H9 (cell line): ENCODE measurements around the gene OR8D2. TPM values are rescaled to one million over a fixed set of nuclear protein-coding genes. Genes with fewer than 3 reads are reported as not detected.

Source experiments
- DNase-seq: peaks from one replicate; pipeline ENCODE4 v3.0.0-alpha.2; 2017
- H2AFZ ChIP-seq: one replicate; pipeline ENCODE4 v1.6.1; 2013; ENCODE audit warnings: mild to moderate bottlenecking, low read length, control low read depth, moderate library complexity
- H2AK5ac ChIP-seq: 2 replicates; pipeline ENCODE4 v1.6.1; 2013; ENCODE audit warnings: low read length, control low read depth, mixed read lengths; ENCODE audit not compliant: insufficient read length
- H2BK120ac ChIP-seq: one replicate; pipeline ENCODE4 v1.6.1; 2013; ENCODE audit warnings: low read depth, mild to moderate bottlenecking, low read length, control low read depth, inconsistent platforms; ENCODE audit not compliant: poor library complexity, severe bottlenecking
- H2BK12ac ChIP-seq: 2 replicates; pipeline ENCODE4 v1.6.1; 2013; ENCODE audit warnings: low read length, control low read depth, mixed read lengths, low read depth; ENCODE audit not compliant: insufficient read length
- H2BK15ac ChIP-seq: 2 replicates; pipeline ENCODE4 v1.6.1; 2013; ENCODE audit warnings: low read depth, low read length, control low read depth
- H2BK20ac ChIP-seq: one replicate; pipeline ENCODE4 v1.6.1; 2013; ENCODE audit warnings: low read depth, mild to moderate bottlenecking, low read length, control low read depth, inconsistent platforms; ENCODE audit not compliant: poor library complexity, severe bottlenecking
- H2BK5ac ChIP-seq: 2 replicates; pipeline ENCODE4 v1.6.1; 2013; ENCODE audit warnings: low read length, control low read depth, mixed read lengths; ENCODE audit not compliant: insufficient read length
- H3K14ac ChIP-seq: 2 replicates; pipeline ENCODE4 v1.6.1; 2013; ENCODE audit warnings: low read length, control low read depth; ENCODE audit not compliant: insufficient read depth
- H3K18ac ChIP-seq: 2 replicates; pipeline ENCODE4 v1.6.1; 2013; ENCODE audit warnings: low read depth, mild to moderate bottlenecking, mixed read lengths, low read length, control low read depth; ENCODE audit not compliant: insufficient read length
- H3K23ac ChIP-seq: 2 replicates; pipeline ENCODE4 v1.6.1; 2013; ENCODE audit warnings: low read length, control low read depth, mixed read lengths, low read depth; ENCODE audit not compliant: insufficient read length
- H3K23me2 ChIP-seq: 2 replicates; pipeline ENCODE4 v1.6.1; 2013; ENCODE audit warnings: low read depth, mild to moderate bottlenecking, mixed read lengths, low read length, control low read depth; ENCODE audit not compliant: insufficient read length, poor library complexity, severe bottlenecking
- H3K27ac ChIP-seq: 2 replicates; pipeline ENCODE4 v1.5.1; 2013; ENCODE audit warnings: low read length, control low read depth, mixed read lengths, low read depth; ENCODE audit not compliant: insufficient read length
- H3K27me3 ChIP-seq: 2 replicates; pipeline ENCODE4 v1.6.1; 2013; ENCODE audit warnings: low read length, control low read depth, inconsistent platforms; ENCODE audit not compliant: insufficient read depth
- H3K4ac ChIP-seq: 2 replicates; pipeline ENCODE4 v1.6.1; 2013; ENCODE audit warnings: low read depth, mild to moderate bottlenecking, control low read depth, inconsistent platforms, low read length, moderate library complexity
- H3K4me1 ChIP-seq: 2 replicates; pipeline ENCODE4 v1.6.1; 2013; ENCODE audit warnings: low read length, control low read depth, inconsistent platforms; ENCODE audit not compliant: insufficient read depth
- H3K4me2 ChIP-seq: 2 replicates; pipeline ENCODE4 v1.6.1; 2013; ENCODE audit warnings: low read length, control low read depth, mixed read lengths; ENCODE audit not compliant: insufficient read length, insufficient read depth
- H3K56ac ChIP-seq: 2 replicates; pipeline ENCODE4 v1.6.1; 2013; ENCODE audit warnings: low read depth, mild to moderate bottlenecking, mixed read lengths, low read length, control low read depth; ENCODE audit not compliant: insufficient read length
- H3K79me1 ChIP-seq: 2 replicates; pipeline ENCODE4 v1.6.1; 2013; ENCODE audit warnings: low read depth, mild to moderate bottlenecking, moderate library complexity, low read length, control low read depth, inconsistent platforms; ENCODE audit not compliant: insufficient read depth, poor library complexity, severe bottlenecking
- H3K79me2 ChIP-seq: 2 replicates; pipeline ENCODE4 v1.6.1; 2013; ENCODE audit warnings: low read length, control low read depth, inconsistent platforms; ENCODE audit not compliant: insufficient read depth
- H3K9ac ChIP-seq: 2 replicates; pipeline ENCODE4 v1.6.1; 2013; ENCODE audit warnings: low read length, control low read depth, mixed read lengths; ENCODE audit not compliant: insufficient read length; ENCODE audit errors: extremely low read depth
- H3K9me3 ChIP-seq: one replicate; pipeline ENCODE4 v1.6.1; 2013; ENCODE audit warnings: low read depth, low read length, inconsistent platforms; ENCODE audit not compliant: control insufficient read depth
- H3T11ph ChIP-seq: one replicate; pipeline ENCODE4 v1.6.1; 2013; ENCODE audit warnings: mild to moderate bottlenecking, low read length, control low read depth, inconsistent platforms
- H4K20me1 ChIP-seq: one replicate; pipeline ENCODE4 v1.6.1; 2013; ENCODE audit not compliant: control insufficient read depth, insufficient read length, insufficient read depth
- H4K5ac ChIP-seq: 2 replicates; pipeline ENCODE4 v1.6.1; 2013; ENCODE audit warnings: low read depth, mild to moderate bottlenecking, mixed read lengths, low read length, control low read depth; ENCODE audit not compliant: insufficient read length
- H4K8ac ChIP-seq: replicated peaks from 2 replicates; pipeline ENCODE4 v1.6.1; 2013; ENCODE audit warnings: low read length, control low read depth, mixed read lengths, low read depth; ENCODE audit not compliant: insufficient read length
- H4K91ac ChIP-seq: 2 replicates; pipeline ENCODE4 v1.6.1; 2013; ENCODE audit warnings: low read depth, mild to moderate bottlenecking, moderate library complexity, mixed read lengths, low read length, control low read depth; ENCODE audit not compliant: insufficient read length
- H3K27ac Mint-ChIP-seq, 3 experiments: 2 replicates in 2 of 3; 3 replicates in 1 of 3; pipeline ENCODE4 v1.8.0; 2020 to 2021; ENCODE audit warnings: mixed read lengths in 3 of 3, mild to moderate bottlenecking in 1 of 3, moderate library complexity in 1 of 3
- H3K27me3 Mint-ChIP-seq: 2 replicates; pipeline ENCODE4 v1.8.0; 2021; ENCODE audit warnings: low read depth, mild to moderate bottlenecking, moderate library complexity, mixed read lengths
- H3K36me3 Mint-ChIP-seq, 3 experiments: 2 replicates in 2 of 3; 3 replicates in 1 of 3; pipeline ENCODE4 v1.8.0; 2020 to 2021; ENCODE audit warnings: low read depth in 3 of 3, mixed read lengths in 3 of 3; ENCODE audit not compliant: insufficient read depth in 1 of 3
- H3K4me1 Mint-ChIP-seq, 2 experiments: 2 replicates each; pipeline ENCODE4 v1.8.0; 2020; ENCODE audit warnings: mixed read lengths in 2 of 2
- H3K4me3 Mint-ChIP-seq, 2 experiments: 2 replicates in 1 of 2; 3 replicates in 1 of 2; pipeline ENCODE4 v1.8.0; 2020 to 2021; ENCODE audit warnings: mild to moderate bottlenecking in 2 of 2, mixed read lengths in 2 of 2, moderate library complexity in 1 of 2
- H3K9me3 Mint-ChIP-seq, 2 experiments: 2 replicates in 1 of 2; 3 replicates in 1 of 2; pipeline ENCODE4 v1.8.0; 2020; ENCODE audit warnings: mild to moderate bottlenecking in 2 of 2, mixed read lengths in 2 of 2, moderate library complexity in 1 of 2
- CTCF ChIP-seq: fragments of 200-600 bp; sonication (generic); conservative IDR thresholded peaks from 3 replicates; pipeline ENCODE4 v1.8.0; 2021; ENCODE audit warnings: antibody characterized with exemption, mild to moderate bottlenecking
- WGBS: extraction: QIAGEN DNeasy Blood & Tissue Kit; methylation state at CpG from one replicate; pipeline ENCODE4 v1.1.7; 2013; ENCODE audit warnings: missing lambda C conversion rate, low lambda C conversion rate, mixed read lengths; ENCODE audit not compliant: insufficient read length; ENCODE audit errors: extremely low coverage; 5-methylcytosine and 5-hydroxymethylcytosine counted together
- total RNA-seq: library from RNA; stranded (reverse); gene quantifications from 2 replicates; pipeline ENCODE4 v1.2.1, GENCODE V29; 2021

Gene OR8D2
- total RNA-seq, 1 experiment from 2014 or later: not detected

DNA sequence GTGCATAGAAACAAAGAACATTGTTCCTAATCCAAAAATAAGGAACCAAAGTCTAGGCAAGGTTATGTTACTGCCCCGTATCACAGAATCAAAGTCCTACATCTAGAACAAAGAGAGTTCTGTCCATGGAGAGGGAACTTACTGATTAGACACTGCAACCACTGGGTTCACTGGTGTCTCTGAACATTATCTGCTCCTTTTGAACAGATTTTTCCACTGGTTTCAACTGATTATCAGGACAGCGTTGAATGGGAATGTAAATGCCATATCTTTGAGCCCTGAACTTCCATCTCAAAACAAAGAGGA, 20.1 kb upstream of the OR8D2 start:
- Histone ChIP-seq H2AFZ (no peak overlapping the region), H3K9ac (no peak overlapping the region), H3K4me2 (no peak overlapping the region), H2BK5ac (no peak overlapping the region), H3K4me1 (no peaks in the 10 kb centered on the region), H2BK20ac (no peak overlapping the region), H3K9me3 (no peaks in the 10 kb centered on the region), H3K4ac (no peak overlapping the region), H2BK15ac (no peak overlapping the region), H4K8ac (no peak overlapping the region), H3K14ac (no peak overlapping the region), H3K23me2 (no peaks in the 10 kb centered on the region), H3T11ph (no peak overlapping the region), H2BK120ac (no peak overlapping the region), H3K27me3 (no peaks in the 10 kb centered on the region), H4K91ac (no peak overlapping the region), H3K79me1 (no peaks in the 10 kb centered on the region), H3K79me2 (no peaks in the 10 kb centered on the region), H3K27ac (no peak overlapping the region), H4K5ac (no peak overlapping the region), H2BK12ac (no peak overlapping the region), H2AK5ac (no peak overlapping the region), H4K20me1 (no peaks in the 10 kb centered on the region), H3K23ac (no peak overlapping the region), H3K18ac (no peak overlapping the region), H3K56ac (no peak overlapping the region)
- no CpG with 5 or more reads among the region's 2 CpGs for WGBS
- TF ChIP-seq CTCF: no peak
- no peaks in the 10 kb centered on the region for H3K9me3 Mint-ChIP-seq
- no peaks in the 10 kb centered on the region for H3K4me1 Mint-ChIP-seq
- H3K27me3 Mint-ChIP-seq: no peaks in the 10 kb centered on the region
- H3K4me3 Mint-ChIP-seq: no peak overlapping the region
- no peak overlapping the region for H3K27ac Mint-ChIP-seq
- H3K36me3 Mint-ChIP-seq: no peaks in the 10 kb centered on the region
- DNase-seq: no peak
